ENCODE results near the gene GGA1. TPM values are rescaled to one million over a fixed set of nuclear protein-coding genes. Genes with fewer than 3 reads are reported as not detected.
A peak's percentile ranks its signal among the peaks of the same experiment; 100 is the strongest.

Gene GGA1
- total RNA-seq, 4 donors from 2014 or later: 16.7 to 78.0 (median 35.3) TPM

DNA sequence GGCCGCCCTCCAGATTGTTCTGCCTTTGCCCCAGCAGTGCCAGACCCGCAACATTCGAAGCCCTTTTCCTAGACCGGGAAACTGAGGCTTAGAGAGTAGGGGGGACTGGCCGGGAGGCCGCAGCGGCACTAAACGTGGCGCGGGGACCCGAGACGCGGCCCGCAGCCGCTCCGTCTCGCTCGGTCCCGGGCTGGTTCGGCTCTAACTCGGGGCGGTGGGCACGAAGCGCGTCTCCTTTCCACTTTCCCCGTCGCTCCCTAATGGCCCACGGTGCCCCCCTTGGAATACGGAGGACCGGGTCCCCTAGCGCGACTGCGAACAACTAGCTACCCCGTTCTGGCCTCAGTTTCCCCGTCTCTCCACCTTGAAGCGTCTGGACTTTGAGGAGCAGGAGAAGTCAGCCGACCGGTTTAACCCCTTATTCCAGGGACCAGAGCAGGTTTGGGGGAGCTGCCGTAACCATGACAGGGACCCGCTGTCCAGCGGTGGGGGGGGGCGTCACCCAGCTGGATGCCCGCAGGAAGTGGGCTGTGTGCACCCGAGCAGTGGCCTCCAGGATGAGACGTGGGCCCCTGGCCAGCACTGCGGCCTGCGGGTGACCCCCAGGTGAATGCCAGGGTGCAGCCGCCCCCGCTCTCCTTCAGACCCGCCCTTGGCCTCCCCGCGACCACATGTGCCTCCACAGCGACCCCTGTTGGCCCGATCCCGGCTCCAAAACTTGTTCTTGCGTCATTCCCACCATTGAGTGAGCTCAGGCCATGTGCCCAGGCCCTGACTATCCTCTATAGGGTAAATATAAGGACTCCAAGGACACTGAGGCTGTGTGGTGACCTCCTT, 47.2 kb upstream of the GGA1 start:
- no peaks in the 10 kb centered on the region for H3K27me3 ChIP-seq
- intact Hi-C loops (cut with DNase I; ENCODE audit: low total_unique reads): no loop called here
- H3K4me3 ChIP-seq: peak overlapping the region; percentile 80 to 99
- peak; percentile 43 to 67 for TF ChIP-seq POLR2A (IDR thresholded peaks at IDR 0.05)
- TF ChIP-seq, protein P1, sequence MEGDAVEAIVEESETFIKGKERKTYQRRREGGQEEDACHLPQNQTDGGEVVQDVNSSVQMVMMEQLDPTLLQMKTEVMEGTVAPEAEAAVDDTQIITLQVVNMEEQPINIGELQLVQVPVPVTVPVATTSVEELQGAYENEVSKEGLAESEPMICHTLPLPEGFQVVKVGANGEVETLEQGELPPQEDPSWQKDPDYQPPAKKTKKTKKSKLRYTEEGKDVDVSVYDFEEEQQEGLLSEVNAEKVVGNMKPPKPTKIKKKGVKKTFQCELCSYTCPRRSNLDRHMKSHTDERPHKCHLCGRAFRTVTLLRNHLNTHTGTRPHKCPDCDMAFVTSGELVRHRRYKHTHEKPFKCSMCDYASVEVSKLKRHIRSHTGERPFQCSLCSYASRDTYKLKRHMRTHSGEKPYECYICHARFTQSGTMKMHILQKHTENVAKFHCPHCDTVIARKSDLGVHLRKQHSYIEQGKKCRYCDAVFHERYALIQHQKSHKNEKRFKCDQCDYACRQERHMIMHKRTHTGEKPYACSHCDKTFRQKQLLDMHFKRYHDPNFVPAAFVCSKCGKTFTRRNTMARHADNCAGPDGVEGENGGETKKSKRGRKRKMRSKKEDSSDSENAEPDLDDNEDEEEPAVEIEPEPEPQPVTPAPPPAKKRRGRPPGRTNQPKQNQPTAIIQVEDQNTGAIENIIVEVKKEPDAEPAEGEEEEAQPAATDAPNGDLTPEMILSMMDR (IDR thresholded peaks at IDR 0.05): peak; percentile 82 to 92 (median 88)
- H3K27ac ChIP-seq: peak overlapping the region; percentile 99 to 100
- H3K9me3 ChIP-seq: no peaks in the 10 kb centered on the region
- peak; percentile 96 to 97 for DNase-seq
- H3K4me1 ChIP-seq: peaks cover 27 to 36% of the 10 kb centered on the region in 2 donors
- no peaks in the 10 kb centered on the region for H3K36me3 ChIP-seq

DNA sequence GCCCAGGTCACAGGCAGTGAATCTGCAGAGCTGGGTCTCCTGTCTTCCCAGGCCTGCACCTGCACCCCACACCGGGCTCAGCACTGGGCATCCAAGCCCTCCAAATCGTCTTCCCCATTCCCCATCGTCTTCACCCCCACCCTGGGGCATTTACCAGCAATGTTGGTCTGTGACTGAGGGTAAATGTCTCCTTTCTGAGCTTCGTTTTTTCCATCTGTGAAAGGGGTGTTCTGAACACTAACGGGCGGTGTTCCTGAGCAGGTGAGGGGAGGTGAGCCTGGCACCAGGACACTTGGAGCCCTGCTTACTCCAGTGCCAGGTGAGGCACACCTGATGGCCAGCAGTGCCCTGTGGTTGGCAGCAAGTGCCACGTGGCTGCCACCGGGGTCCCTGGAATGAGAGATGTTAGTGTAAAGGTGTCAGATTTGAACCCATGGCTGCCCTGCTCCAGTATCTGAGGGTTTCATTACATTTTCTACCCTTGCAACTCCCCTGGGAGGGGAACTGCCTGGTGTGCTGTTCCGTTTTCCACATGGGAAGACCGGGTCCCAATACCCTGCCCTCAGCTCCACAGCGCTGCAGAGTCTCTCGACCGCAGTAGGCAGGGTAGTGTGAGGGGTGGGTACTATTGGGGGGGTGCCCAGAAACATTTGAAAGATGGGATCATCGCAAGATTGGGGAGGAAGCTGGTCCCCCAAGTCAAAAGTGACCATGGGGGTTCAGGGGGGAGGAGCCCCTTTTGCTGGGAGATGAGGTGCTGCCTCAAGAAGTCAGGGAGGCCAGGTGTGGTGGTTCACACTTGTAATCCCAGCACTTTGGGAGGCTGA, 46.4 kb upstream of the GGA1 start:
- peak in 1 of 2 donors; percentile 32 for DNase-seq
- peak overlapping the region; percentile 80 to 99 for H3K4me3 ChIP-seq
- no peaks in the 10 kb centered on the region for H3K36me3 ChIP-seq
- intact Hi-C loops (cut with DNase I; ENCODE audit: low total_unique reads): no loop called here
- H3K4me1 ChIP-seq: peaks cover 31 to 43% of the 10 kb centered on the region in 2 donors
- peak overlapping the region; percentile 99 to 100 for H3K27ac ChIP-seq
- no peaks in the 10 kb centered on the region for H3K27me3 ChIP-seq
- no peaks in the 10 kb centered on the region for H3K9me3 ChIP-seq
- TF ChIP-seq, protein P1 (IDR thresholded peaks at IDR 0.05): no peak
- no peak for TF ChIP-seq POLR2A (IDR thresholded peaks at IDR 0.05)

DNA sequence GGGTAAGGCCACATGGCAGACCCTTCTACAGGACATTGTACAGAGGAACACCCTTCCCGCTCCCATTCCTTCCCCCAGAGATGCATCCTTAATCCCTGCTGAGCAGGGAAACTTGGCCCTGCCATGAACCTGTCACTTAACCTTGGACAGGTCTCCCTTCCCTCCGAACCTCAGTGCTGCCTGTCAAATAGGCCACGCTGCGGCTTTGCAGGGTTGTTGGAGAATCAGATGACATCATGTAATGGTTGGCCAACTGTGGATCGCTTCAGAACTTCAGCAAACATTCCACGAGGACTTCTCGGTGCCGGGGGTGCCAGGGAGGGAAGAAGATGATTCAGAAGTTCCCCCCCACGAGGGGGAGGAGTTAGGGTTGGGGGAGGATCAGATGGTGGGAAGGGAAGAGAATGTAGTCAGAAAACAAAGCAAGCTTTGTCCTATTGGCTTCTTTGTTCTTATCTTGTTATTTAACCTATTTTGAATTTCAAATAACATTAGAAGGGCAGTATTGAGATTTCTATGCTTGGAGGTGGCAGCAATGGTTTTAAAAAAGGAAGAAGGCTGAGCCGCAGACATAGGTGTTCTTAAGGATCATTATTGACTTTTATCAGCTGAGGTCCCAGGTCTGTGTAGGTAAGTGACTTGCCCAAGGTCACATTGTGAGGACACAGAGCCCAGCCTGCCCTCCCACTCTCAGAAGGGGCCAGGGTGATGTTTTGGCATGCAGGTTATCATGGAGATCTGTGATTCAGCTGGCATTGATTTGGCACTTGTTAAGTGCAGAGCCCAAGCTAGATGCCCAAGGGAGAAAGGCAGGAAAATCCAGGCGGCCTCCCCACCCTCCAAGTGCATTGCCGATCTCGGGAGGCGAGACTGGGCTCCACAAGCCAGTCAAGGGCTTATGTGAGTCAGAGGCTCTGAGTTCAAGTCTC, 45.2 kb upstream of the GGA1 start:
- Histone ChIP-seq H3K36me3 (no peaks in the 10 kb centered on the region), H3K4me1 (peaks cover 31 to 43% of the 10 kb centered on the region in 2 donors), H3K27ac (peak overlapping the region; percentile 99 to 100), H3K4me3 (peak overlapping the region in 1 of 2 donors; percentile 6), H3K27me3 (no peaks in the 10 kb centered on the region), H3K9me3 (no peaks in the 10 kb centered on the region)
- intact Hi-C loops (cut with DNase I; ENCODE audit: low total_unique reads): no loop called here
- TF ChIP-seq, protein P1 (IDR thresholded peaks at IDR 0.05): peak in 1 of 4 experiments; percentile 18
- no peak for TF ChIP-seq POLR2A (IDR thresholded peaks at IDR 0.05)
- peak; percentile 91 to 96 for DNase-seq

DNA sequence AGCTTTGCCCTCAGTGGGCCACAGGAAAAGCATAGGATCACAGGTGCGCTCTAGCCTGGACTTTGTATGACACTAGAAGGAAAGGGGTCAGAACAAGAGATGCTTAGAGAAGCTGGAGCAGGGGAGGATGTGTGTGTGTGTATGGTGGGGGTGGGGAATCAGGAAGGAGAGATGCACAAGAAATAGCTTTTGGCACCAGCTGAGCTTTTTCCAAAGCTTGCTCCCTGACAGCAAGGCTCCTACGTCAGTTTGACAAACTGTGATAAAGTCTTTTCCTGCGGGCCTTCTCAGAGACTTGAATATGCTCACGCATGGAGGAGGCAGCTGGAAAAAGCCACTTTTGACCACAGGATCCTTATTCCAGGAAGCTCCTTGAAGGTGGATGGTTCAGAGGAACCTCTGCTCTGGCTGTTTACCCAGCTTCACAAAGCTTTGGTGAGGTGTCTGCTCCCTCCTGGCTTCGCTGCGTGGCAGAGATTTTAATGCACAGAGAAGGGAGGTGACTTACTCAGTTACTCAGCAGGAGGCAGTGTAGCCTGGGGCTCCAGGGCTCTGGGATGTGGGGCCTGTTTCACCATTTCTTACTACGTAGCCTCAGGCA, 44.4 kb upstream of the GGA1 start:
- TF ChIP-seq, protein P1 (IDR thresholded peaks at IDR 0.05): no peak
- no peak for TF ChIP-seq POLR2A (IDR thresholded peaks at IDR 0.05)
- Histone ChIP-seq H3K27me3 (no peaks in the 10 kb centered on the region), H3K4me3 (peak overlapping the region in 1 of 2 donors; percentile 6), H3K9me3 (no peaks in the 10 kb centered on the region), H3K36me3 (no peaks in the 10 kb centered on the region), H3K27ac (peak overlapping the region; percentile 99 to 100), H3K4me1 (peaks cover 31 to 43% of the 10 kb centered on the region in 2 donors)
- DNase-seq: peak in 1 of 2 donors; percentile 30
- intact Hi-C loops (cut with DNase I; ENCODE audit: low total_unique reads): no loop called here
